ENCODE results near the gene SENP1.

SENP1 gene

DNA sequence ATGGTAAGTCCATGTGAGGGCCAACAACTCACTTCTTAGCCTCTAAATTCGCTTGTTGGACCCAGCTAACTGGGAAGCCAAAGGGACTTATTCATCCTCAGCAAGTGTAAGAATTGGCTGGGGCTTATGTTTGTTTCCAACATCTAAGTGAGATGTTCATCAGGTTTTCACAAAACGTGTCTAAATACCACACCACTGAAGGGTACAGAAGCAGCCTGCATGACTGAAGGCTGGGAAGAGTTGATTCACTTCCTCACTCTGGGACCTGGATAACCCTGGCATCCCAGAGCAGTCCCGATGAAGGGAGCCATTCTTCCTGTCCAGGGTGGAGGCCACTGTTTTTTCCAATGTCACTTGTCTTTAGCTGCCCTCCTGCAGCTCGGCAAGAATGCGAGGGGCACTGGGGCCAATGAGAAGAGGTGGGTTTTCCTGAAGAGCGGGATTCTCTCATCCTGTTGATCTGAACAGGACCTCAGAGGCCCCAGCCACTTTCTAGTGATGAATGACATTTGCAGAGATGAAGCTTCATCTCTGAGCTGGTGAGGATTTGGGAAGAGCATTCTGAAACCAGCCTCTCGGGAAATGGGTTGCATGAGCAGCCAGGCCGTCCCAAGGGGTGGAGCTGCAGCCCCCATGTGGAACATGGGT, 89.4 kb downstream of the SENP1 start:
- no peak for DNase-seq

DNA sequence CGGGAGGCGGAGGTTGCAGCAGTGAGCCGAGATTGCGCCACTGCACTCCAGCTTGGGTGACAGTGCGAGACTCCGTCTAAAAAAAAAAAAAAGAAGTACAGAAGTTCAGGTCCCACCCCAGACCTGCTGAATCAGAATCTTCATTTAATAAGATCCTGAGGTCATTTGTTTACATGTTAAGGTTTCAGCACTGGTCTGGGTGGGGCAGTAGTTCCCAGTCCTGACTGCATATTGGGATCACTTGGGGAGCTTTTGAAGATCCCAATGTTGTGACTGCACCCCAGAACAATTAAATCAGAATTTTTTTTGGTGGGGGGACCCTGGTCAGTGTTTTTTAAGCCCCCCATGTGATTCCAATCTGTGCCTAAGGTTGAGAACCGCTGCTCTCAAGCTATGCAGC, 89.9 kb downstream of the SENP1 start:
- no peak for DNase-seq

DNA sequence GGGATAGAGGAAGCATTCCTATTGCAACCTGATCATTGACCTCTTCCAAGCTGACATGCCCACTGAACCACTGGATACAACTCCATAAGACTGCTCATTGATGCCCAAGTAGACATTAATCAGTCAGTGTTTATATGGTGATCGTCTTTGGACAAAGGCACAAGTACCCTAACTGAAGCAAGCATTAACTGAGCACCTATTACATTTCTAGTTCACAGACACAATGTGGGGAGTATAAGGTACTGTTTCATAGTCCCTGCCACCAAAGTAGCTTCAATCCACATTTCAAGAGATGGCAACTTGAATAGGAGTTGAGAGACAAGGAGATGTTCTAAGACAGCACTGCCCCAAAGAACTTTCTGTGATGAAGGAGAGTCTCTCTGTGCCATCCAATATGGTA, 90.8 kb downstream of the SENP1 start:
- DNase-seq: no peak

DNA sequence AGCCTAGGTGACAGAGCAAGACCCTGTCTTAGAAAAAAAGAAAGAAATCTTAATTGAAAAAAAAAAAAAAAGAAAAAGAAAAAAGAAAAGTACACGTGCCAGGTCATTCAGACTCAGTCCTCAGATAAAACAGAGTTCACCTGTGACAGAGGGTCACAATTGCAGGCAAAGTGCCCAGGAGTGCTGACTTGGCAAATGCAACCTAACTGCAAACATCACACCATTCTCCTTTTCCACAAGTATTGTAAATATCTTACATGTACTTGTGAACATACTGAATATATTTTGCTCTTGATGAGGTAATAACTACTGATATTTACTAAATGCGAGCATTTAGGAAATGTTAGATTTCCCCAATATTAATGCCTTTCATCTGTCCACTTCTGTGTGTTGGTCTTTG, 92.6 kb downstream of the SENP1 start:
- DNase-seq: no peak

DNA sequence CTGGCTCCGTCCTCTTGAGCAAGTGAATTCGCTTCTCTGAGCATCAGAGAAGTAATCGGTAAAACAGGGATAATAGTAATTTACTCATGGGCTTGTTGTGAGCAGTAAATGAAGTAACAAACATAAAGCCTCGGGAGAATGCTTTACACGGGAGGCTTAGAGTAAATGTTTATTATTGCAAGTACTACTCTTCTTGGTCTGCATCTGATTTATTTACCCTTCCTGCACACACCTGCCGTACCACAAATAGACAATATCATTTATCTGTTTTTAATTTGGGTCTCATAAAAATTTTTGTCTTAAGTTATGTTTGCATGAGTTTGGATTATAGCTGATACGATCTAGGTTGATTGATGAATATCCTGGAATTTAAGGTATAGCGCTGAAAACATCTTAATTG, 93.8 kb downstream of the SENP1 start:
- DNase-seq: no peak

DNA sequence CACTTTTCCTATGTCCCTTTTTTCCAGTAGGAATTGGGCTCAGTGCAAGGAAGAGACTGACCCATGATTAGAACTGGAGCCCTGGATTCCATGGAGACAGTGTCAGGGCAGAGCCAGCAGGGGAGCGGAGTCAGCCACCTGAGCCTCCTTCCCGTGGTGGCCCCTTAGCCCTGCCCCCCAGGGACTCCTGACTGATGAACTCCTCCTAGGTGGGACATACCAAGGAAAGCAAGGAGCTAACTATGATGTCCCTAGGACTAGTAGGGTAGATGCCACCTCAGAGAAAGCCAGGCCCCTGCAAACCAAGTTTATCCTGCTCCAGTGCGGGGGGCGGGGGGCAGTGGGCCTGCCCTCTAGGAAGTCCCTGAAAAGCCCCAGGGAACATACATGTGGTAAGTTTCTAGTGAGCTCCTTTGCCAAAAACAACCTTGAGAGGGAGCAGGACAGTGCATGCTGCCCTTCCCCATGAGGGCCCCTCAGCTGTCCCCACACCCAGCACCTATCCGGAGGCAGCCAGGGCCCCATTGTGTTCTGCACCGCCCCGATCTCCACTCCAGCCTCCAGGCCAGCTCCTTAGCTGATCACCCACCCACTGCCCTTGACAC, 95.4 kb downstream of the SENP1 start:
- no peak for DNase-seq

DNA sequence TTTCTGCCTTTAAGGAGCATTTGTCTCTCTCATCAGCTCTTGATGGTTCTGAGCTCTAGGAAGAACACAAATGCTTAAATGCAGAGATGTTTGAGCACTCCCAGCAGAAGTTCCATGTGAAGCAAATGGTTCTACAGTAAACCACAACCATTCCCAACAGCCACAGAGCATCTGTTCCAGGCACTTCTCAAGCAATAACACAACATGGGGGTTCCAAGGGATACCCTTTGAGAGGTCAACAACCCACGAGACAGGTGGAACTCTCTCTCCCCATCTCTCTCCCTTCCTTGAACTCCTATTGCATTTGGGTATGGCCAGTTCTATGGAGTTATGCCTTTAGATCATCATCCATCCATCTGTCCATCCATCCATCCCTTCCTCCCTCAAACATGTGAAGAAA, 96.4 kb downstream of the SENP1 start:
- DNase-seq: no peak

DNA sequence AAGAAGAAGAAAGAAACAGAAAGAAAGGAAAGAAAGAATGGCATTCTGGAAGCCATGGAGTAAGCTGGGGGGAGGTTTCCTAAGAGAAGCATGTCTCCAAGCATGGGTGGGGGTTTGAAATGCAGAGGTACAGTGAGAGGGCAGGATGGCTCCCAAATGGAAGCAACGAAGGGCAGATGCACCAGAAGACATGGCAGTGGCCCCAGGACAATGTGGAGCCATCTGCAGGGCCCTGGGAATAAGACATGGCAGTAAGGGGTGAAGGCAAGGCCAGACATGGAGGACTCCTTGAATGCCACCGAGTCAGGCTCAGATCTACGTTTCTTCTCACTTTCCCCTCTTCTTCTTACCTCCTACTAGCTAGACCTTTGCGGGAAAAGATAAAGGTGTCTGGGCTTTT, 96.9 kb downstream of the SENP1 start:
- DNase-seq: no peak

DNA sequence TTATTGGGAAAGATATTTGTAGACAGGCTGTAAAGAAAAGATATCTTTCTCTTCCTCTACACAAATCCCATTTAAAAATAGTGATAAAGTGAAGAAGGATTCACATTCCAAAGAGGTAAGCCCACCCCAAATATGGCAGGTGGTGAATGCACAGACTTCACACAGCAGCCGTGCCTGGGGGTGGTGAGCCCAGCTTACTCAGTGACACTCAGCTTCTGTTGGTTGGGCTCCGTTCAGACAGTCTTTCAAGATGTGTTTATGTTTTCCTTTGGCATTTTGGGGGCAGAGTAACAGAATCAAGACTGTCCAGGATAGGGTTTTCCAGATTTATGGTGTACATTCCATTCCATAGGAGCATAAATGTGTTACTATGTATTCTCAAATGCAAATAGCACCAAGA, 97.5 kb downstream of the SENP1 start:
- no peak for DNase-seq

DNA sequence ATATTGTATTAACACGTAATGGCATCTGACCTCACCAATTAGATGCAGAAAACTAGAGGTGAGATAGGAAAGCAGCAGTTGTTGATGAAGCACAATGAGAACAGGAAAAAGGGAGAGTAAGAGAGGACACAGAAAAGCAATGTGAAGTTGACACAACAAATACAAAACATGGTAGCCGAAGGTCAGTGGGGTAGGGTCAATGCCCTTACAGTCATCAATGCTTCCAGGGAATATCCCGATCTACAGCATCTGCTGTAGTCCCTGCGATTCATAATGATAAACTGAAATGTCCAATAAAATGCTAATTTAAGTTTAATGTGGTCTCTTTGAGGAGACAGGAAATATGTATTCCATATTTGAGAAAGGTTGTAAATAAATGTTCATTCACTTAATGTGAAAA, 98.7 kb downstream of the SENP1 start:
- no peak for DNase-seq

DNA sequence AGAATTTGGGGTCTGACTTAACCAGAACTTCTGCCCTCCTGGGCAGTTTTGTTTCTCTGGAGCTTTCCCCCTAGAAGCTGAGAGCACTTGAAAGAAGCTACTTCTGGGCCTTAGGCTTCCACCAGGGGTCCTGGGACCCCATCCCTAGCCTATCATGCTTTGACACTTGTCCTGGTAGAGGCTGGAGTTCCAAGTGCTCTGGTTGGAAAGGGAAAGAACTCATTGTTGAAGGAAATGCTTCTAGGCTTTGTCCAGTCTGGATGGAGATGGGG, 100.2 kb downstream of the SENP1 start:
- DNase-seq: no peak

DNA sequence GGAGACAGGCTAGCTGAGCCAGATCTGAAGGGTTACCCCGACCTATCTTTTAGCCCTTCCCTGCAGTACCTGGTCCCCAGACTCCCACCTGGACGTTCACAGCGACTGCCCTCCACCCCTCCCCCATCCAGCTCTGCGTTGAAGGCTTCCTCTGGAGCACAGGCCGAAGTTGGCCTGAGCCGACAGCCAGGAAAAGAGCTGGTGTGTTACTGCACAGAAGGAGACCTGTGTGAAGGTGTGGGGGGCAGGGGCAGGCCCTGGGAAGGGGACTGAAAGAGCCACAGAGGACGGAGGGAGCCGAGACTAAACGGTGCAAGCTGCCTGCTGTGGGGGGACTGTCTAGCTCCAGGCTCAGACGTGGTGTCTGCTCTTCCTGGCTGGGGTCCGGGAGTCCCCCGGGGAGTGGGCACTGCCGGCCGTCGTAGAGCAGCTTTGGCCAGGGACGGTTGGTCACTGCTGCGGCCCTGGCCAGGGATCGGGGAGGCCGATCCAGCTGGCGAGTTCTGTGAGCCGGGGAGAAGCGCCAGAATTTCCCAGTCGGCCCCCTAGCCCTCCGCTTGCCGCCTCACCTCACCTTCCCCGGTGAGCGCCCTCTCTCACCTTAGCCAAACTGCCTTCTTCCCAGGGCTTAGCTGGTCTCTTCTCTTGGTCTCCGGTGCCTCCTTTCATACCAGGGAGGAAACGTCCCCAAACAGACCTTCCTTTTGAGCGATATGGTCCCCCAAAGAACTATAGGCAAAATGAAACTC, 100.7 kb downstream of the SENP1 start:
- DNase-seq: no peak

DNA sequence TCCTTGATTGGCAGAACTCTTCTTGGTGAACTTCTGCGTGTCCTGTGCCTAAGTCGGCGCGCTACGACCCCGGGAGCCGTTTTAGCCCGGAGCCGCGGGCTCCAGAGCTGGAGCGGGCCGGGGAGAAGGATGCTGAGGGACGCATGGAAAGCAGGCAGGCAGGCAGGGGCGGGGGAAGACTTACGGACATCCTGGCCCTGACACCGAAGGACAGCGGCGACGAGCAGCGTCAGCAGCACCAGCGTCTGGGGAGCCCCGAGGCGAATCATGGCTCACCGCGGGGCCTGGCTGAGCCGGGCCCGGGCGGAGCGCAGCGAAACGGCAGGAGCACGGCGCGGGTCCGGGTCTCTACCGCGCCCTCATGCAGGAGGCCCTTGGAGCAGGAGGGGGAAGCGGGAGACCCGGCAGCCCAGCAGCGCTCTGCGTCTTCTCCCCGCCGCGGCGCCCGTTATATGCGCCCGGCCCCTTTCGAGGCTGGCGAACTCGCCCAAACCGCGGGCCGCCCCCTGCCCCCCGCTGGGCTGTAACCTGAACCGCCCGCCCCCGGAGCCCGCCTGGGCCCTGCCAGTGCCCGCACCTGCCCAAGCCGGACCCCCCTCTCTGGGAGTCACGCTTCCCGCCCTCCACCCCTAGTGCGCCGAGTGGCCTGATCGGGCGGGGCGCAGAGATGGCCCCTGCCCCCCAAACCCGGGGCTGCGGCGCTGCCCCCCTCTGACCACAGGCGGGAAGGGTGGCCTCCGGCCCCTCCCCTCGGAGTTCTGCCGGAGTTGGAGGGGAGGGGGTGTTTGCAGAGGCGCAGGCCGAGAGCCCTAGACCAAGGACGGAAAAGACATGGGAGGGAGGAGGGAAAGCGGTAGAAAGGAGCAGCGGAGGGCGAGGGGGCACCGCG, 101.6 kb downstream of the SENP1 start, which contains the start of gene COL2A1:
COL2A1 (minus strand) TSS at position 424 of the 889 bp plus-strand sequence; CDS start at position 269, 155 bp downstream.
- DNase-seq: no peak

DNA sequence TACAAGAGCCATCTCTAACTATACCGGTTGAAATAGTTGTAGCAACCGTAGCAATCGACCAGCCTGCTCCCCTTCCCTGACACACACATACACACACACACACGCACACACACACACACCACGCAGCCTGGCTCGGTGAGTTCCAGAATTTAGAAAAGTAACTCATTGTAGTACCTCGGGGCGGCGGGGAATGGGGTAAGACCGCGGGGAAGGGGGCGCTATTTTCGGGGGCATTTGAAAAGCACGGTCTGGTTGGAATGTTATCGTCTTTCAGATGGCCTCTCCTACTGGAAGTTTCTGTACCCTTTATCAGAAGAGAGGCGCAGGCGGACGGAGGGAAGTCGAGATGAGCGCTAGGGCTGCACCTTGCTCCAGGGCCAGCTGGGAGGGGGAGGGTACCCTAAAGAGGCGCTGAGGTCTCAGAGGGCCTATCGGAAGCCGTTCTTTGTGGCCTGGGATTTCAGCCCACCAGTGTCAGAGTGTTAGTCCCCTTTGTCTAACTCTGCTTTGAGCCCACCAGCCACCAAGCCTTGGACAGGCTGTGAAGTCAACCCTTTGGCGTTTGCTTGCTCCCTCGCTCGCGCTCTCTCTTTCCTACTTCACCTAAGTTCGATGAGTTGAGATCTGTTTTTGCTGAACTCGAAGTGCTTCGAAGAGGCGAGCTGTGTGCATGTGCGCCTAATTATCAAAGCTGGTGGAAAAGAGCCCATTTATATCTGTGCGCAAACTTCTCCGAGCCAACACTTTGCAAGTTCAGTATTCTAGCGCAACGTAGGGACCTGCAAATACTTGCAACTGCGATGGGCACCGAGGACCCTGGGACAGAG, 102.4 kb downstream of the SENP1 start:
- no peak for DNase-seq

DNA sequence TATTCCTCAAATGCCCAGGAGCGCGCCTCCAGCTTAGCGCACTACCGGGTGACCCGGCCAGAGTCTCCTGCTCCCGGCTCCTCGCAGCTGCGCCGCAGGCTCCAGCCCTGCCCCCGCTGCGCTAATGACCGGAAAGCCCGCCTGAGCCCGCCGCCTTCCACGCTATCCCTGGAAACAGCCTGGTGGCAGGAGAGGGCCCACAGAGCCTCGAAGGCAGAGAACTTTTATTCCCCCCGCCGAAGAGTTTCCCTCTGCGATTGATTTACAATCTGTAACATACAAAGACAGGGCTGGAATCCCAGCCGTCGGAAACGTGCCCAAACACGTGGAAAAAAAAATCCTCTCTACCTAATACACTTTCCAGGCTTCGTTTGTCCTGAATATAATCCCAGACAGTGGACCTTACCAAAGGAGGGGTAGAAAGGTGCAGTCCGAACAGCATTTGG, 103.1 kb downstream of the SENP1 start:
- no peak for DNase-seq

DNA sequence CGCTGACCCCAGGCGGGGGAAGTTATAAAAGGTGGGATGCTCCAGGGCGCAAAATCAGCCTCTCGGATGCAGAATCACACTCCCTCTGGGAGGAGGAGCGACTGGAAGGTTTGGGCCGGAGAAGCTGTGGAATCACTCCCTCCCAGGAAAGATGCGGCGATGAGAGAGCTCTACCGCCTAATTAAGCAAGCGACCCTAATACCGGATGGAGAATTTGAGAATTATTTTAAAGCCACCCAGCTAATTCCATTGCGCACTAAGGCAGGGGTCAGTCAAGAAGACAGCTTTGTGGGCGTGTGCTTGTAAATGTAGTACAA, 103.5 kb downstream of the SENP1 start:
- no peak for DNase-seq

DNA sequence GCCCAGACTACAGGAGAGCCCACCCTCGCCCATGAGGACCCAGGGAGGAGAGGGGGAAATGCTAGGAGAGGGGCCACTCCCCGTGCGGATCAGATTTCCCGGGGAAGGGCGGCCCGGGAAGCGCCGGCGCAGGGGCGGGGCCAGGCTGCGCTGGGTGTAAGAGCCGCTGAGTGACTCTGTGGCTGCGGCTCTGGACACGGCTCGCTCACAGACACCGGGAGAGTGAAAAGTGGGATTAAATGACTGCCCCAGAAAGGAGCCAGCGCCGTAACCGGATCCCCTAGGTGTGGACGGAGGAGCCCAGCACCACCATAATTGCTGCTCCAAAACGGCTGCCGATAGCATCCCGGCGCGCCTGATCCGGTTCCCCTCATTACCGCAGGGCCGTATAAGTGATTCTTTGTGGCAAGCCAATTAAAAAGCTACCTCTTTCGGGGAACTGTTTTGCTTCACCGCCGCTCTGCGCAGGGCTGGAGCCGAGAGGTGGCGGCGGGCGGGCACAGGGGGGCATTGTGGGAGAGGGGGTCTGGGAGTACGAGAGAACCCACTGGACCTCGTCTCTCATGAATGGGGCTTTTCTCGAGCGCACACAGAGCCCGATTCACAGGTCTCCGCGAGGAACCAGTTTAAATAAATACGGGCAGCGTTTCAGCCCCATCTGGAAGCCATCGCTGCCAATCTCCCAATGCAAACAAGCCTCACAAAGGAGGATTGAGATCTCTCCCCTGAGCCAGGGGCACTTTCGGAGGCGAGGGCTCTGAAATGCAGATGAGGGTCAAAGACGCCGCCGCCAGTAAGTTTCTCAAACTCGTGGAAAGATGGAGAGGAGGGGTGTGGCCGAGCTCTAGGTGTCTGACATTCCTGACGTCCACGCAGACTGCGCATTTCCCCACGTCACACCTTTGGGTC, 104.1 kb downstream of the SENP1 start:
- DNase-seq: no peak

DNA sequence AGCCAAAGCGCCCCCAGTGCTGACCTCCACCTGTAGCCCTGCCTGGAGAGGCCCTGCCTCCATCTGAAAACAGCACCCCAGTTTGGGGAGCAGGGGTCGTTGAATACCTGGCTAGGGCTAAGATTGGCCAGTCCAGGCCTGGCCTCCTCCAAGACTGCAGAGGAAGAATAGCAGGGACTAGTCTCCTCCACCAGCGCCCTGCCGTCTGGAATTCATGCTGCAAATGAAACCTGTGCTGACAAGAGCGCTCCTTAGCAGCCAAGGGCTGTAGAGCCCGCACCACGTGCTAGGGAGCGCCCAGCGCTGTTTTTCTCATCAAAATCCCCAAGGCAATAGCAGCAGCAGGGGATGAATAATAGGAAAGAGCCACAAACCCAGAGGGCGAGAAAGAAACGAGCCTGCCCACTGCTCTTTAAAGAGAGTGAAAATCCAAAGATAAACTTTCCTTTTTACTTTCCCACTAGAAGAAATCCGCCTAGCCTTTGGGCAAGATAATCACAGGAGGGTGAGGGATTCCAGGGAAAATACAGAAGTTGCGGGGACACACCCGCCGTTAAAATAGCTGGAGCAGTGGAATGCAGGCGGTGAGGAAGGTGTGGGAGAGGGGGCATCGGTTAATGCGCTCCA, 104.9 kb downstream of the SENP1 start:
- DNase-seq: no peak

DNA sequence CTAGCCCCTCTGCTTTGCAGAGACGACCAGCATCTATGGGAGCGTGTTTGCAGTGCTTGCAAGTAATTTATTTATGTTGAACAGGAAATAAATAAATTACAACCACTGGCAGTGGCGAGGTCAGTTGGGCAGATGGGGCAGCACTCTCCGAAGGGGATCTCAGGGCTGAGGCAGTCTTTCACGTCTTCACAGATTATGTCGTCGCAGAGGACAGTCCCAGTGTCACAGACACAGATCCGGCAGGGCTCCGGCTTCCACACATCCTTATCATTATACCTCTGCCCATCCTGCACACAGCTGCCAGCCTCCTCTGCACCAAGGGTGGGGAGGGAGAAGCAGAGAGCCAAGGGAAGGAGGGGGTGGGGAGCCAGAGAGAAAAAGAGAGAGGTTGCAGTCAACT, 106.1 kb downstream of the SENP1 start:
- DNase-seq: no peak

DNA sequence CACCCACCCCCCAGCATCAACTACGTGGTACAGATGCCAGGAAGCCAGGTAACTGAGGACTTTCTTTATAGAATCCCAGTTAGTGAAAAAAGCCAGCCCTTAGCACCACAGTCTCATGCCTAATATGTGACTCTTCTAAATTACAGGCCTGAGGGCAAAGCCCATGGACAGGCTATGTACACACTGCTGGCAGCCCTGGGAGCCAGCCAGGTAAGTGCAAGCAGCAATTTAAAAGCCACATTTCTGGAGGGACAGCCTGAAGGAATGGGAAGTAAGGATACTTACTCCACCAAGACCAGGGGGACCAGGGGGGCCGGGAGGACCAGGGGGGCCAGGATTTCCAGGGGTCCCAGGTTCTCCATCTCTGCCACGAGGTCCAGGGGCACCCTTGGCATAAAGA, 108.6 kb downstream of the SENP1 start:
- DNase-seq: no peak

DNA sequence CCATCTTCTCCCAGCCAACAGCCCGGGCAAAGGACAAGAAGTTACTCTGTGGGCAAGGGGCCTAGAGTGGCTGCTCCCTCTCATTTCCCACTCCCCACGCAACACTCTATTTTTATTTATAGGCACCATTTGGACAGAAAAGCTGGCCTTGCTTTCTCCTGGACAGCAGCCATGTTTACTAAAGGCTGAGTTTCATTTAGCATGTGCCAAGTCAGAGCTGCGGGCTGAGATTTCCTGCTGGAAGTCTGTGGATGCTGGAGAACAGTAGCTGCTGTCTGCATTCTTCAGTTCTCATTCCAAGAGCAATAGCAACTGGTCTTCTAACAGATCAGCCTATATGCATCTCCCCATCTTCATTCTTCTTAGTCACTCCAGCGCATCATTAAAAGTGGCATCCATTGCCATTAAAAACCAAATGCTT, 109.9 kb downstream of the SENP1 start:
- DNase-seq: no peak

All from inflammatory macrophage (primary cell).